ENCODE measurements around the gene ANKRD52.
"Not testable (repeated sequence)": the region's sequence is repeated elsewhere in the genome, so short reads cannot be mapped to it uniquely, and the experiment has no call there.

The ANKRD52 gene

DNA sequence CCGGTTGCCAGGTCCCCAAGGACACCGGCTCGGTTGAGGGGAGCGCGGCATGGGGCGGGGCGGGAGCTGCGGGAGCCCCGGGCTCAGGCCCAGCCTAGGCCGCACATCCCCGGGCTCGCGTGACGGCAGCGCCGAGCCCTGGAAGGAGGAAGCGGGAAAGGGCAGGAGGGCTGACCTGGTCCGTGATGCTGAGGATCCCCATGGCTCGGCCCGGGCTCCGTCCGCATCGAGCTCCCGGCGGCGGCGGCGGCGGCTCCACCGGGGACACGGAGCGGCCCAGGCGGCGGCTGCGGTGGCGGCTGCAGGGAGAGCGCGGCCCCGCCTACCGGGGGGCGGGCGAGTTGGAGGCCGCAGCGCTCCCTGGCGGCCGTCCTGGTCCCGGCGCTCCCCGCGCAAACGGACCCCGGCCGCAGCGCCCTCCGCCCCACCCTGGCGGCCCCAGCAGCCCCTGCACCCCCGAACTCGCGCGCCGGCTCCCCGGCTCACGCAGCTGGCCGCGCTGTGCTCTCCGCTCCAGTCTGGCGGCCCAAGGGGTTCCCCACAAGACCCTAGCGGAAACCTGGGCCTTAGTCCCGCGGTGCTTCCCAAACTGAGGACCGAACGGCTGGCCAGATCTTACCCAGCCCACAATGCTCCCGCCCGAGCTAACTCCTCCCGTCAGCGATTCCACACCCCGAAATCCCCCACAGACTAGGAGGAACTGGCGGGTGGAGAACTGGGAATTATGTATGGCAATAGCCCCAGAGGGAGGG is at the start of gene ANKRD52:
TSS of gene ANKRD52 (minus strand) at position 317 of the 752 bp plus-strand sequence. CDS start at position 202, 115 bp downstream.
- DNase-seq, result peak; percentile 73 to 82

DNA sequence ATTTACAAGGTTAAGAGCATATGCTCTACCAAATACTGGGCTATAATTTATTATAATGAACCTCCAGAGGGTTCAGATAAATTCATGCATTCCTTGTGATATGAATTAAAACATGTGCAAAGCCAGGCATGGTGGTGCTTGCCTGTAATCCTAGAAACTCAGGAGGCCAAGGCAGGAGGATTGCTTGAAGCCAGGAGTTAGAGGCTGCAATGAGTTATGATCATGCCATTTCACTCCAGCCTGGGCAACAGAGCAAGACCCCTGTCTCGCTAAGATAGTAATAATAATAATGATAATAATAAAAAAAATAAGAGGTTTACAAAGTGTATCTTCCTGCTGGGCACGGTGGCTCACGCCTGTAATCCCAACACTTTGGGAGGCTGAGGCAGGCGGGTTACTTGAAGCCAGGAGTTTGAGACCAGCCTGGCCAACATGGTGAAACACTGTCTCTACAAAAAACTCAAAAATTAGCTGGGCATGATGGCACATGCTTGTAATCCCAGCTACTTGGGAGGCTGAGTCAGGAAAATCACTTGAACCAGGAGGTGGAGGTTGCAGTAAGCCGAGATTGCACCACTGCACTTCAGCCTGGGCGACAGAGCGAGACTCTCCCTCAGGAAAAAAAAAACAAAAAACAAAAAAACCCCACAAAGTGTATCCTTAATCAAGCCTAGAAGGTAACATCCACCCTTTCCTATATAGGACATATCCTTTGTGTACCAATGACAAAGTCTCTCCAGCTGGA is 49.2 kb upstream of the ANKRD52 start:
- DNase-seq, result no peak

DNA sequence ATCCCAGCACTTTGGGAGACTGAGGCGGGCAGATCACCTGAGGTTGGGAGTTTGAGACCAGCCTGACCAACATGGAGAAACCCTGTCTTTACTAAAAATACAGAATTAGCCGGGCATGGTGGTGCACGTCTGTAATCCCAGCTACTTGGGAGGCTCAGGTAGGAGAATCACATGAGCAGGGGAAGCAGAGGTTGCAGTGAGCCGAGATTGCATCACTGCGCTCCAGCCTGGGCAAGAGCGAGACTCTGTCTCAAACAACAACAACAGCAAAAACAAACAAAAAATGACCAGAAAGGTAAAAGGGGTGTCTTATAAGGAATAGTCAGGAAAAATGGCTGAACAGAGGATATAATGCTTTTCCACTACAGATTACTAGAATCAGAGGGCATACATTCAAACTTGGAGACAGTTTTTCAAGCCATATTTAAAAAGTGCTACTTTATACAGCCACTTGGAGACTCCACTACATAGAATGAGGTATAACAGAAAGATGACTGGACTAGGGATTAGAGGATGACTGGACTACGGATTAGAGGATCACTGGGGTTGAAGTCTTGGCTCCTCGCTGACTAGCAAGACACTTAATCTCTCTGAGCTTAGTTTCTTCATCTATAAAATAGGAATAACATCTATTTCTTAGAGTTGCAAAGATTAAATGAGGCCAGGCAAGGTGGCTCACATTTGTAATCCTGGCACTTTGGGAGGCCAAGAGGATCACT is 46.8 kb upstream of the ANKRD52 start:
- no peak for DNase-seq

DNA sequence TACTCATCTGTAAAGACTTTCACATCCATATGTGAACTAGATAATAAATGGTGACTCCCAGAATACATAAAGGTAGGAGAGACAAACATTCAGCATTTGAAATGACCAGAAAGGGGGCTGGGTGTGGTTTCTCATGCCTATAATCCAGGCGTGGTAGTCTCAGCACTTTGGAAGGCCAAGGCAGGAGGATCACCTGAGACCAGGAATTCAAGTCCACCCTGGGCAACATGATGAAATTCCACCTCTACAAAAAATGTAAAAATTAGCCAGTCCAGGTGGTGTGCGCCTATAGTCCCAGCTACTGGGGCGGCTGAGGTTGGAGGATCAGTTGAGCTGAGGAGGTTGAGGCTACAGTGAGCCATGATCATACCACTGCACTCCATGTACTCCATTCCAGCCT is 46.1 kb upstream of the ANKRD52 start:
- no peak for DNase-seq

DNA sequence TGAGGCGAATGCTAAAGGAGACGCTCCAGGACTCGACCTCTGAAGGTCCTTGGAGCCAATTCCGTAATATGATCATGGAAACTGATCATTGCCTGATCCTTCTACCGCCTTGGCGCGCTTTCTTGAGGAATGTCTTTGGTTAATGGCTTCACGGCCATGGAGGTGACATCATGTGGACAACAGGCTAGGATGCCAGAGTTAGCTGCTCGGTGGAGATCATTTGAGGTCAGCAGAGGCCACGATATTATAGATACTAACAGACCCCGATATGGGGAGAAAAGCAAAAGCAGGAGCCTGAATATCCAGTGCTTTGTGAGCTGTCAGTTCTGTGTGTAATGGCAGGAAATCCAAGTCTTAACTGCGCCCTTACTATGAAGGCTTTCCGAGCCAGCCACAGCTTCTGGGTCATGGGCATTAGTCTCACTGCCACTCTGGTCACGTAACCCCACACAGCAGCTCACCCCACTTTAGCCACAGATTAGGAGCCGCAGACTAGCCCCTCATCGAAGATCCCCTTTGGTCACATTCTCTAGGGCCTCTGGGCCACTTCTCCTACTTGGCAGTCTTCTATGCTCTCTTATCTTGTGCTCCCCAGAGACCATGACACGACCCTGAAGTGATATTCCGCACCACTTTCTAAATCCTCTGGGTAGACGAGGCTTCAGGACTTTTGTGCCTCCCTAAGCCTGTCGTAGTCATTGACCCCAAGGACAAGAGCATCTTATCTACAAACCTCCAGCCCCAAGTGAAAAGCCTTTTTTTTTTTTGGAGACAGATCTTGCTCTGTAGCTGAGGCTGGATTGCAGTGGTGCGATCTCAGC is 42.7 kb upstream of the ANKRD52 start:
- DNase-seq, result no peak

DNA sequence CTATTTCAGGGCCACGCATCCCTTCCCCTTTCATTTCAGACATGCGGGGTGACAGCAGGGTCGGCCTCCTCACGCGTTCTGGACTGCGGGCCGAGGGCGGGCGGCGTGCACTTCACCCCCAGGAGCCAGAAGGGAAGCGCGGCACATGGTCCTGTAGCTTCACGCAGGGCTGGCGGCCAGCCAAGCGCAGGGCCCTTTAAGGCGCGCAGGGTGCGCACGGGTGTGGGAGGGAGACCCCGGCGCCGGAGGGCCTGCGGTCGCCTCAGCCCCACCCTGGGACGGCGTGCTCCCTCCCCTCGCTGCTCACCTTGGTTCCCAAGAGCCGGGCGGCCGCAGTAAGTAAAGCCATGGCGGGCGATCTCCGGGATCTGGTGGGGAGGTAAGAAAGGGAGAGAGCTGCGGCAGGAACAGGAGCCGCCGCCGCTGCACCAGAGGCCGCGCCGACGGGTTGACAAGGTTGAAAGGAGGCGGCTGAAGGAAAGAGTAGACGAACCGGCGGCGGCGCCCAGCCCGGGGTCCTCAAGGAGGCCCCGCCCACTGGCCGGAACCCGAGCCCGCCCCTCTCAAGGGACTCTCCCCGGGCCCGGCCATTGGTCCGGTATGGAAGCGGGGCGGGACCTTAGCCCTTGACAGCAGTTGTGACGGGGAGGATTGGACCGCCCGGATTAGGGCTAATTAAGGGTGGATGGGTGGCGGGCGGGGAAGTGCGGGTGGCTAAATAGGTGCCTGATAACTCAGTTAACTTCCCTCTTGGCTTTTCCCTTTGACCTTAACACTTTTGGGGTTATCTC is 41.9 kb upstream of the ANKRD52 start, which contains the start of gene CS:
TSS of gene CS (minus strand) at position 478 of the 791 bp plus-strand sequence. CDS start at position 349, 129 bp downstream.
- DNase-seq, result peak; percentile 99

DNA sequence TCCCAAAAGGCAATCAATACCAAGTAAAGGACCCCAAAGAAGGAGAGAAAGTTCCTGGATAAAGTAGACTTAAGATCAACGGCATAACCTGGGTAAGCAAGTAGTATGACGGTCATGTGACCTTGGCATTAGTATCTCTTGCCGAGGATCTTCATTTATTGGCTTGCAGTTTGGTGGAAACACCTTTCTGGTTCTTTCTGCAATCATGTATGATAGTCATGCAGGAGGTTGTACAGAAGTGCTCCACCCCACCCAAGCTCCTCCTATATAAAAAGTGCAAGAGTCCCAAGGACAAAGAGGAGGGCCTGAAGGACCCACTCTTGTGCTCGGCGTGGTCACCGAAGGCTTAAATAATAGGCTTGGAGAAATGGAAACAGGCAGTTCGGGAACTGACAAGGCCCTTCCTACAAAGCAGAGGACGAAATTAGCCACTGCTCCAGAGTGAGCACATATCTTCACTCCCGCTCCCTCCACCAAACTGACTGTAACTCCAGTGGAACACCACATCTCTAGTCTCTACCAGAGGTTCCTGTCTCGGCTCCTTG is 41.2 kb upstream of the ANKRD52 start:
- peak; percentile 12 to 57 for DNase-seq

DNA sequence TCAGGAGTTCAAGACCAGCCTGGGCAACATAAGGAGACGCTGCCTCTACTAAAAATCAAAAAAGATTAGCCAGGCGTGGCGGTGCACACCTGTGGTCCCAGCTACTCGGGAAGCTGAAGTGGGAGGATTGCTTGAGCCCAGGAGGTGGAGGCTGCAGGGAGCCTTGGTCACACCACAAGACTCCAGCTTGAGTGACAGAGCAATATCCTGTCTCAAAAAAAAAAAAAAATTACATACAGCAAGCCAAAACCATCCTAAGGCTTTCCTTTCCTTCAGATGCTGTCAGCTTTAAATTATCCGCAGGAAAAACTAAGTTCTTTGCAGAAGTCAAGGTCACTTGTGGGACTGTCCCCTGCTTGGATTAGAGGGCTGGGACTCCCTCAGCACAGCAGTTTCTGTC is 40.6 kb upstream of the ANKRD52 start:
- no peak for DNase-seq

DNA sequence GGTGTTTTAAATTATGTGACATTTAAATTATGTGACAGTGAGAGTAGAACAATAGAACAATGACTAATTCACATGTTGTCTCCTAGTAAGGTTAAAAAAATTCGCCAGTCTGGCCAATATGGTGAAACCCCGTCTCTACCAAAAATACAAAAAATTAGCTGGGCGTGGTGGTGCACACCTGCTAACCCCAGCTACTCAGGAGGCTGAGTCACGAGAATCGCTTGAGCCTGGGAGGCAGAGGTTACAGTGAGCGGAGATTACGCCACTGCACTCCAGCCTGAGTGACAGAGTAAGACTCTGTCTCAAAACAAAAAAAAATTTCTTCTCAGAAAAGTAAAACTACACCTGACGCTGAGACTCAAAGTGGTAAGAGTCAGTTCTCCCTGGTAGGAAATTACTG is 39.2 kb upstream of the ANKRD52 start:
- no peak for DNase-seq

DNA sequence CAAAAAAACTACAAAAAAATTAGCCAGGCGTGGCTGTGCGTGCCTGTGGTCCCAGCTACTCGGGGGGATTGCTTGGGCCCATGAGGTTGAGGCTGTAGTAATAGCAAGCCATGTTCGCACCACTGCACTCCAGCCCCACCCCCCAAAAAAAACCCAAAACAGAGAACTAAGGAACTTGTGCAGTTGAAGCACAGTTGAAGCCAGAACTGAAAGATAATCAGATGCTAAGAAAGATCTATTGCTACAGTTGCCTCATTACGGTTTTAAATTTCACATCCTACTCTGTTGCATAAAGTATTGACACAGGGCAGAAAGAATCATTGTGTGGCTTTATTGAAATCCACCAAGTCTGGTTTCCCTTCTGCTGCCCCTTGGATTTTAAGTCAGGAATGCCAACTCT is 38.1 kb upstream of the ANKRD52 start:
- DNase-seq, result no peak

DNA sequence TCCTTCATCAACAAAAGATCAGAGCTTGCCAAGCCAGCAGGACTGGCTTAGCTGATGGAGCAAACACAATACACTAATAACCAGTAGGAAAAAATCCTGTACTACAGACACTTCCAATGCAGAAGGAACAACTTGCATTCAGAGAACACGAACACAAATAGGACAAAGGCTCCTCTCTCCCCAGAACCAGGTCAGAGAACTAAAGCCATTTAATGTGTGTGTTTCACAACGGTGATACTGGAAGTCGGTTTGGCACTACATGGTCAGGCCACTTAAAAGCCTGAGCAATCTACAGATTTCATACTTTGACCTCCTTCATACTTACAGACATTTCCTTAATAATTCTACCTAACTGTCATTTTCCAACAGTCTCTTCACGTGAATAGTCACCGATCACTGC is 35.6 kb upstream of the ANKRD52 start:
- DNase-seq, result no peak

DNA sequence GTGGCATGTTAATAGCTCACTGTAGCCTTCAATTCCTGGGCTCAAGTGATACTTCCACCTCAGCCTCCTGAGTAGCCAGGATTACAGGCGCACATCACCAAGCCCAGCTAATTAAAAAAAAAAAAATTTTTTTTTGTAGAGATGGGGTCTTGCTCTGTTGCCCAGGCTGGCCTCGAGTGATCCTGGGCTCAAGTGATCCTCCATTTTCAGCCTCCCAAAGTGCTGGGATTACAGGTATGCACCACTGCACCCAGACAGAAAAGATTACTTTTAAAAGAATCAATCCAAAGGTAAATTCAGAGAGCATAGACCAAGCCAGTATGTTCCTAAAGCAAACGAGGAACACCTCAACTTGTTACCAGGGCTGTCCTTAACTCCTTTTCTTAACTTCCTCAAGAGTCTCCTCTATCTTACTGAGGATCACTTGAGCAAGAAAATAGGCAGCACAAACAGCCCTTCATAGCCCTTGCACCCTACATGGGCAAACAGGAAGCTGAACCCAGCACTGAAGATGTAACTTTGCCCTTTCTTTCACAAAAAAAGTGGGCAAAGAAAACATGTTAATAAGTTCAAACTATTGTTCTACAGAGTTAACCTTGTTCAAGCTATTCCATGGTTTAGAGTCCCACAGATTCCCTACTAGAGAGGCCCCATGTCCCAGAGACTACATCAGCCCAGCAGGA is 30.7 kb upstream of the ANKRD52 start:
- DNase-seq, result no peak

DNA sequence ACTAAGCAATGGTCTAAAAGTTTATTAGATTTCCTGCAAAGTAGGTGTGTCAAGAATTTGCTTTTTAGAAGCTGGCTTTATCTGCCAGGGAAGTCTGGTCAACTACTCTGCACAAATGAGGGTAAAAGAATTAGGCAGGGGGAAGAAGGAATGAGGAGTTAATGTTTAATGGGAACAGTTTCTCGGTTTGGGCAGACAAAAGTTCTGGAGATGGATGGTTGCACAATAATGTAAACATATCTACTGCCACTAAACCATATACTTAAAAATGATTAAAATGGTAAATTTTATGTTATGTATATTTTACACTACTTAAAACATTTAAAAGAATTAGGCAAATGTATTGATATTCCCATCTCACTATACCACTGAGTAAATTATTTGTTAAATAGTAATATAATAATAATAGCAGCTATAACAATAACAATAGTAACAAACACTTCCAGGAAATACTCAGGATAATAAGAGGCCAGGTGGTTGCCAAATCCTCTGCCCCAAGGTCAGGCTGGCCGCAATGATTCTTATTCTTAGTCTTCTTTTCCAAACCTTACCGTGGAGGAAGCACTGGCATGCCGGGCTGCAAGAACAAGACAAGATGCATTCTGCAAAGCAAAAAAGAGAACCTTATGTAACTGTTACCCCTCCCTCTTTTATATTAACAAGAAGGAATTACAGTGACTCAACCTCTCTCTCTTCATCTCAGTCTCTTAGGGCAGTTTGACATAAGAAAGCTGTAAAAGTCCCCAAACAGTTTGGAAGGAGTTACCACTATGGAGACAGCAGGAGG is 28.1 kb upstream of the ANKRD52 start:
- DNase-seq, result no peak

DNA sequence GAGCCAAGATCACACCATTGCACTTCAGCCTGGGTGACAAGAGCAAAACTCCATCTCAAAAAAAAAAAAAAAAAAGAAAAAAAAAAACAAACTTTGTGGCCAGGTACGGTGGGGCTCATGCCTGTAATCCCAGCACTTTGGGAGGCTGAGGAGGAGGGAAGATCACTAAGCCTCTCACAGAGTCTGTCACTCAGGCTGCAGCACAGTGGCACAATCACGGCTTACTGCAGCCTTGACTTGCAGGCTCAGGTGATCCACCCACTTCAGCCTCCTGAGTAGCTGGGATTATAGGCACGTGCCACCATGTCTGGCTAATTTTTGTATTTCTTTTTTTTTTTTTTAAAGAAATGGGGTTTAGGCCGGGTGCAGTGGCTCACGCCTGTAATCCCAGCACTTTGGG is 26.1 kb upstream of the ANKRD52 start:
- not testable (repeated sequence) for DNase-seq

DNA sequence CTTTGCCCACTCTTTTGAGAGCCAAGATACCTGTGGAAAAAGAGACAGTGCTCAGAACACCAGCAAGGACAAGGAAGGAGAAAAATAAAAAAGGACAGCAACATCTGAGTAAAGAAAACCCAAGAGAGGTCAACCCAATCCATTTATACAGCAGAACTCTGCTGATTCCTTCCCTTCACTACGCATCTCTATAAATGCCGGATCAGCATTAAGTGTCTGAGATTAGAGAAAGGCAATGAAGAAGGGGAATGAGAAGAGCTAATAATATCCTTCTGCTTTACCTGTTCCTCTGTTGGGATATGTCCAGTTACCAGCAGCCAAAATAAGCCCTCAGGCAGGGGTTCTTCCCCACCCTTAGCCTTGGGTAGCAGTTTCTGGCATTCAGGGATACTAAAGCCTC is 24.4 kb upstream of the ANKRD52 start:
- no peak for DNase-seq

DNA sequence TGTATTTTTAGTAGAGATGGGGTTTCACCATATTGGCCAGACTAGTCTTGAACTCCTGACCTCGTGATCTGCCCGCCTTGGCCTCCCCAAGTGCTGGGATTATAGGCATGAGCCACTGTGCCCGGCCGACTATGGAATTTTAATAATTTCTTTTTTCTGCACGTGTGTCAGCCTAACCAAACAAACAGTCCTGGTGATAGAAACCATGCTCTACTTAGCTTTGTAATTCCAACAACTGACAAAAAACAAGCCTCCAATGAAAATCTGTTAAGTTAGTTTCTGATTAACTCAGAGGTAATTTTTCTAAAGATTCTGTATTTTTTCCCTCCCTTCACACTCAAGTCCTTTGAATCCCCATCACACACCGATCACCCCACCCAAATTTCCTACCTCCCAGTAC is 23.8 kb upstream of the ANKRD52 start:
- no peak for DNase-seq

DNA sequence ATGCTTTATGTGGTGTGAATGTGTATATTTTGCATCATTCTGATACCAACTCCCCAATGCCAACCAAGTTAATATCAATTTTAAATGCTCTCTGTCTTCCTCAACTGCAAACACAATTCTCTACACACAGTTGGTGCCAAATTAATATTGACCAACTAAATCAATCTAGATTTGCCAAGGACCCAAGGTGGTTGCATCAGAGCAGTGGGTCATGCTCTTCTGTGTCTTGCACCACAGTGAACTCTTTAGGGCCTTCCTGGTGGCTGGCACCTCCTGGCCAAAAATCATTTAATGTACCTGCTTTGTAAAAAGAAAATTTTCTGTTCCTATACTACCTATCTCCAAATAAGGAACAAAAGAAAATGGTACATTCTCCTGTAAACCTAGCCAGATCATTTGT is 22.7 kb upstream of the ANKRD52 start:
- DNase-seq, result no peak

DNA sequence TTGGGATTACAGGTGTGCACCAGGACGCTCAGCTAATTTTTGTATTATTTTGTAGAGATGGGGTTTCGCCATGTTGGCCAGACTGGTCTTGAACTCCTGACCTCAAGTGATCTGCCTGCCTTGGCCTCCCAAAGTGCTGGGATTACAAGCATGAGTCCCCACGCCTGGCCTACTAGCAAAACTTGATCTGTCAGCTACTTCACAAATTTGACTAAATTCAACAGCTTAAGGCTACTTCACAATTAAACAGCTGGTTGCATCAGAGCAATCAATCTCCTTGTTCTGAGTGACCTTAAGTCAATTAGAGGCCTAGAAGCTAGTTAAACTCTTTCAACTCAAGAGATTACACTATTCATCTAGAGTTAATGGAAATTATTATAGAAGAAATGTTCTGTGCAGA is 20.7 kb upstream of the ANKRD52 start:
- DNase-seq, result no peak

DNA sequence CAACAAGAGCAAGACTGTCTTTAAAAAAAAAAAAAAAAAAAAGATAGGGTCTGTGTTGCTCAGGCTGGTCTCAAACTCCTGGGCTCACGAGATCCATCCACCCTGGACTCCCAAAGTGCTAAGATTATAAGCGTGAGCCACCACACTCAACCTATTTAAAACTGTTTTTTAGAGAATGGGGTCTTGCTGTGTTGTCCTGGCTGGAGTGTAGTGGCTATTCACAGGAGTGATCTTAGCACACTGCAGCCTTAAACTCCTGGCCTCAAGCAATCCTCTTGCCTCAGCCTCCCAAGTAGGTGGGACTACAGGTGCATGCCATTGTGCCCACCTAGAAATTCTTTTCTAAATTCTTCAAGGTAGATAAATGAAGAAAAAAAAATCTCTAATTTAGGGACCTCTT is 16.1 kb upstream of the ANKRD52 start:
- no peak for DNase-seq

DNA sequence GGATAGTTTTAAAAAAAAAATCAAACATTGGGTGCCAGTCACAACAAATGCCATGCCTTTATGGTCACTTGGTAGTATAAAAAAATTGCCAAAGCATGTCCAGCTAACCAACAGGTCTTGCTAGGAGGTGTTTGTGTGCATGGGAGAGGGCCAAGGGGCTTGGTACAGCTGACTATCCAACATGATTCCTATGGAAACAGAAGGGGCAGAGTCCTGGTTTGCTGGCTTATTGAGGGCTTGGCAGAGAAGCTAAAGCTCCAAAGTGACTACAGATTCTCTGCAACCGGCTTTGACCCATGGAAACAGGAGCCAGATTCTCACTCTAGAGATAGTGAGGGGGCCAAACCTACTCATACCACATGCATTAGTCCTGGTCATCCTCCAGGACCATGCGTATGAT is 14.3 kb upstream of the ANKRD52 start:
- DNase-seq, result not testable (repeated sequence)
